B cell (primary cell): ENCODE data around the gene SIL1. TPM values are rescaled to one million over a fixed set of nuclear protein-coding genes. Genes with fewer than 3 reads are reported as not detected.
"Not testable (repeated sequence)": the region's sequence is repeated elsewhere in the genome, so short reads cannot be mapped to it uniquely, and the experiment has no call there.

Experiments
- ATAC-seq: fragments of 200-7000 bp; cut with Tn5 transposase; one replicate; pipeline ENCODE4 v1.10.0; 2021; ENCODE audit warnings: low read depth, mild to moderate bottlenecking, moderate number of reproducible peaks, moderate library complexity
- CTCF ChIA-PET: fragments of 350-600 bp; sonication (Branson Sonifier 250); formaldehyde crosslinking; loops from one replicate; lab custom pipeline; 2021; ENCODE audit warnings: antibody characterized with exemption, inconsistent platforms; lab: Charles Lee
- POLR2A ChIA-PET: fragments of 350-600 bp; sonication (Branson Sonifier 250); formaldehyde crosslinking; loops from one replicate; lab custom pipeline; 2021; ENCODE audit warnings: antibody characterized with exemption; lab: Charles Lee
- DNase-seq: peaks from one replicate; pipeline ENCODE4 v3.0.0; 2013
- H2AFZ ChIP-seq: 2 replicates; pipeline ENCODE4 v1.6.1; 2012; ENCODE audit warnings: mild to moderate bottlenecking, low read depth, low read length; ENCODE audit not compliant: insufficient read depth, poor library complexity, severe bottlenecking
- H3K27ac ChIP-seq, 2 donors: 1 replicate in 1 of 2; 2 replicates in 1 of 2; pipeline ENCODE4 v1.5.1; 2012 to 2013; ENCODE audit warnings: low read length in 2 of 2, mild to moderate bottlenecking in 2 of 2, moderate library complexity in 1 of 2
- H3K27me3 ChIP-seq, 4 experiments: fragments of 200-600 bp in 1 of 4; sonication (generic) in 1 of 4; replicated peaks in 1 of 4; 1 replicate in 2 of 4; 2 replicates in 2 of 4; pipeline versions ENCODE4 v1.6.1 to v1.7.0; 2013 to 2016; ENCODE audit warnings: low read length in 3 of 4, mild to moderate bottlenecking in 2 of 4, mixed read lengths in 1 of 4, moderate library complexity in 1 of 4; ENCODE audit not compliant: insufficient read depth in 4 of 4, control insufficient read depth in 3 of 4; ENCODE audit errors: control extremely low read depth in 1 of 4
- H3K36me3 ChIP-seq, 2 experiments: replicated peaks in 1 of 2; 1 replicate in 1 of 2; 2 replicates in 1 of 2; pipeline versions ENCODE4 v1.6.1 to v1.7.1; 2013; ENCODE audit warnings: low read length in 1 of 2; ENCODE audit not compliant: insufficient read depth in 2 of 2, control insufficient read depth in 1 of 2; ENCODE audit errors: control extremely low read depth in 1 of 2, extremely low read depth in 1 of 2
- H3K4me1 ChIP-seq, 2 donors: fragments of 200-600 bp in 1 of 2; sonication (generic) in 1 of 2; 1 replicate in 1 of 2; 2 replicates in 1 of 2; pipeline versions ENCODE4 v1.5.1 to v1.6.1; 2013 to 2017; ENCODE audit warnings: low read length in 2 of 2; ENCODE audit not compliant: control insufficient read depth in 2 of 2, insufficient read depth in 2 of 2
- H3K4me2 ChIP-seq: replicated peaks from 2 replicates; pipeline ENCODE3; 2012; ENCODE audit warnings: mild to moderate bottlenecking, low read depth, low read length; ENCODE audit not compliant: poor library complexity, severe bottlenecking
- H3K4me3 ChIP-seq, 5 experiments: fragments of 200-600 bp in 1 of 5; sonication (generic) in 1 of 5; 1 replicate in 3 of 5; 2 replicates in 2 of 5; pipeline versions ENCODE4 v1.5.1 to v1.7.0; 2011 to 2016; ENCODE audit warnings: low read length in 4 of 5, mild to moderate bottlenecking in 4 of 5, low read depth in 2 of 5, control low read depth in 1 of 5, moderate library complexity in 1 of 5; ENCODE audit not compliant: insufficient read depth in 1 of 5; ENCODE audit errors: control extremely low read depth in 1 of 5, extremely low read depth in 1 of 5
- H3K79me2 ChIP-seq: fragments of 200-600 bp; sonication (generic); one replicate; pipeline ENCODE4 v1.6.0; 2016; ENCODE audit warnings: low read length; ENCODE audit not compliant: control insufficient read depth, insufficient read depth
- H3K9ac ChIP-seq: fragments of 200-600 bp; sonication (generic); 2 replicates; pipeline ENCODE4 v1.6.1; 2017; ENCODE audit warnings: mild to moderate bottlenecking, low read length, moderate library complexity
- H3K9me3 ChIP-seq, 3 donors: one replicate each; pipeline versions ENCODE4 v1.6.1 to v1.7.1; 2013; ENCODE audit warnings: low read length in 2 of 3; ENCODE audit not compliant: control insufficient read depth in 2 of 3, insufficient read depth in 1 of 3; ENCODE audit errors: control extremely low read depth in 1 of 3
- H4K20me1 ChIP-seq: 2 replicates; pipeline ENCODE4 v1.6.0; 2012; ENCODE audit warnings: mild to moderate bottlenecking, low read length; ENCODE audit not compliant: insufficient read depth, control insufficient read depth, poor library complexity, severe bottlenecking
- H3K27ac Mint-ChIP-seq: one replicate; pipeline ENCODE4 v1.8.0; 2021; ENCODE audit warnings: mixed read lengths
- H3K27me3 Mint-ChIP-seq: one replicate; pipeline ENCODE4 v1.8.0; 2021; ENCODE audit warnings: mixed read lengths
- H3K4me1 Mint-ChIP-seq: one replicate; pipeline ENCODE4 v1.8.0; 2021; ENCODE audit warnings: mixed read lengths
- H3K4me3 Mint-ChIP-seq: one replicate; pipeline ENCODE4 v1.8.0; 2021; ENCODE audit warnings: mixed read lengths
- H3K9me3 Mint-ChIP-seq: one replicate; pipeline ENCODE4 v1.8.0; 2022; ENCODE audit warnings: mixed read lengths; ENCODE audit not compliant: insufficient read depth
- EZH2 ChIP-seq: IDR thresholded peaks from 2 replicates; pipeline ENCODE4 v1.6.1; 2012; ENCODE audit warnings: borderline replicate concordance, low read depth, mild to moderate bottlenecking, moderate library complexity, low read length; ENCODE audit not compliant: insufficient read depth, poor library complexity, severe bottlenecking
- WGBS: methylation state at CpG from one replicate; pipeline ENCODE4 v1.1.5; 2013; ENCODE audit warnings: missing lambda C conversion rate; ENCODE audit not compliant: insufficient coverage; 5-methylcytosine and 5-hydroxymethylcytosine counted together
- intact Hi-C: fragments of 100-400 bp; cut with micrococcal nuclease; formaldehyde crosslinking; loops from one replicate; pipeline ENCODE4 v1.10.0; 2022
- polyA plus RNA-seq: library from polyadenylated mRNA; depleted of rRNA; stranded (reverse); fragments of >200 nt; gene quantifications from 2 replicates; pipeline ENCODE4 v1.2.3, GENCODE V29; 2012
- total RNA-seq, 2 donors: library from RNA; stranded (reverse); fragments of 120-200 nt in 1 of 2; gene quantifications; 1 replicate in 1 of 2; 2 replicates in 1 of 2; pipeline versions ENCODE4 v1.2.3 to v1.2.4, GENCODE V29; 2013 to 2022
- TF ChIP-seq, protein P1 (sequence below): fragments of 200-600 bp; IDR thresholded peaks from one replicate; pipeline ENCODE4 v1.8.0; 2022; ENCODE audit warnings: antibody characterized with exemption, mild to moderate bottlenecking

Gene SIL1
- total and polyA plus RNA-seq, 2 donors (not counting 1 experiment from before 2014, with no cell fraction given): 16.9 to 19.8 TPM

GRCh38 chr5:139223481-139223880 is 25.3 kb upstream of the SIL1 start:
- H3K9ac ChIP-seq: no peak overlapping the region
- H3K36me3 ChIP-seq: no peaks in the 10 kb centered on the region
- no peaks in the 10 kb centered on the region for H3K79me2 ChIP-seq
- H3K4me2 ChIP-seq: no peak overlapping the region
- Mint-ChIP-seq H3K9me3 (no peaks in the 10 kb centered on the region), H3K27ac (no peak overlapping the region), H3K4me1 (no peaks in the 10 kb centered on the region), H3K27me3 (peaks cover 8% of the 10 kb centered on the region), H3K4me3 (no peak overlapping the region)
- H3K4me1 ChIP-seq: no peaks in the 10 kb centered on the region
- H3K27me3 ChIP-seq: peaks cover 0 to 4% (median 0%) of the 10 kb centered on the region in 4 experiments
- no peak overlapping the region for H2AFZ ChIP-seq
- no peaks in the 10 kb centered on the region for H3K9me3 ChIP-seq
- no peak overlapping the region for H3K27ac ChIP-seq
- intact Hi-C loops: no loop called here
- no peak overlapping the region for H3K4me3 ChIP-seq
- DNase-seq (no peak), ATAC-seq (no peak)
- 94% methylated on average over 2 of the region's 3 CpGs for WGBS
- TF ChIP-seq EZH2: no peak
- TF ChIP-seq, protein P1, sequence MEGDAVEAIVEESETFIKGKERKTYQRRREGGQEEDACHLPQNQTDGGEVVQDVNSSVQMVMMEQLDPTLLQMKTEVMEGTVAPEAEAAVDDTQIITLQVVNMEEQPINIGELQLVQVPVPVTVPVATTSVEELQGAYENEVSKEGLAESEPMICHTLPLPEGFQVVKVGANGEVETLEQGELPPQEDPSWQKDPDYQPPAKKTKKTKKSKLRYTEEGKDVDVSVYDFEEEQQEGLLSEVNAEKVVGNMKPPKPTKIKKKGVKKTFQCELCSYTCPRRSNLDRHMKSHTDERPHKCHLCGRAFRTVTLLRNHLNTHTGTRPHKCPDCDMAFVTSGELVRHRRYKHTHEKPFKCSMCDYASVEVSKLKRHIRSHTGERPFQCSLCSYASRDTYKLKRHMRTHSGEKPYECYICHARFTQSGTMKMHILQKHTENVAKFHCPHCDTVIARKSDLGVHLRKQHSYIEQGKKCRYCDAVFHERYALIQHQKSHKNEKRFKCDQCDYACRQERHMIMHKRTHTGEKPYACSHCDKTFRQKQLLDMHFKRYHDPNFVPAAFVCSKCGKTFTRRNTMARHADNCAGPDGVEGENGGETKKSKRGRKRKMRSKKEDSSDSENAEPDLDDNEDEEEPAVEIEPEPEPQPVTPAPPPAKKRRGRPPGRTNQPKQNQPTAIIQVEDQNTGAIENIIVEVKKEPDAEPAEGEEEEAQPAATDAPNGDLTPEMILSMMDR: no peak
- CTCF ChIA-PET: no interaction called here
- no peaks in the 10 kb centered on the region for H4K20me1 ChIP-seq
- POLR2A ChIA-PET: interaction anchor here (0.7 kb wide), 2 partner anchors 24 to 890 kb away, joined by 5 to 8 read pairs; no protein-coding TSS in a partner anchor

GRCh38 chr5:139222346-139222745 is 24.2 kb upstream of the SIL1 start:
- no peak for DNase-seq
- 22% methylated on average over 1 of the region's 3 CpGs for WGBS
- H3K4me3 ChIP-seq: no peak overlapping the region
- H4K20me1 ChIP-seq: no peaks in the 10 kb centered on the region
- no peaks in the 10 kb centered on the region for H3K79me2 ChIP-seq
- ATAC-seq: no peak
- H3K9ac ChIP-seq: no peak overlapping the region
- H2AFZ ChIP-seq: no peak overlapping the region
- H3K9me3 ChIP-seq: peaks cover 0 to 9% (median 0%) of the 10 kb centered on the region in 3 donors
- peaks cover 8% of the 10 kb centered on the region for H3K27me3 Mint-ChIP-seq
- no peaks in the 10 kb centered on the region for H3K4me1 ChIP-seq
- ChIA-PET CTCF (no interaction called here), POLR2A (no interaction called here)
- H3K4me3 Mint-ChIP-seq: no peak overlapping the region
- H3K27me3 ChIP-seq: peaks cover 0 to 4% (median 0%) of the 10 kb centered on the region in 4 experiments
- no peaks in the 10 kb centered on the region for H3K4me1 Mint-ChIP-seq
- H3K4me2 ChIP-seq: no peak overlapping the region
- H3K36me3 ChIP-seq: no peaks in the 10 kb centered on the region
- no peak for TF ChIP-seq EZH2
- TF ChIP-seq, protein P1: no peak
- no peaks in the 10 kb centered on the region for H3K9me3 Mint-ChIP-seq
- intact Hi-C loops: no loop called here
- H3K27ac ChIP-seq: no peak overlapping the region
- H3K27ac Mint-ChIP-seq: no peak overlapping the region

DNA sequence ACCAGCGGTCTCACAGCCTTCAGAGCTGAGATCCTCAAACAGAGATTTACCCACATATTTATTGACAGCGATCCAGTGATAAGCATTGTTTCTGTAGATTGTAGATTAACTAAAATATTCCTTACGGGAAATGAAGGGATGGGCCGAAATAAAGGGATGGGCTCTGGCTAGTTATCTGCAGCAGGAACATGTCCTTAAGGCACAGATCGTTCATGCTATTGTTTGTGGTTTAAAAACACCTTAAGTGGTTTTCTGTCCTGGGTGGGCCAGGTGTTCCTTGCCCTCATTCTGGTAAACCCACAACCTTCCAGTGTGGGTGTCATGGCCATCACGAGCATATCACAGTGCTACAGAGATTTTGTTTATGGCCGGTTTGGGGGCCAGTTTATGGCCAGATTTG is 19.9 kb upstream of the SIL1 start:
- POLR2A ChIA-PET, DNase-seq, H3K9ac ChIP-seq, H3K4me1 ChIP-seq, ATAC-seq, H2AFZ ChIP-seq, H4K20me1 ChIP-seq, intact Hi-C loops, H3K4me3 Mint-ChIP-seq, H3K4me3 ChIP-seq, H3K36me3 ChIP-seq, H3K9me3 Mint-ChIP-seq, H3K79me2 ChIP-seq, H3K4me1 Mint-ChIP-seq, H3K27me3 ChIP-seq, H3K27ac ChIP-seq, H3K4me2 ChIP-seq, H3K27ac Mint-ChIP-seq: not testable (repeated sequence)
- peaks cover 11% of the 10 kb centered on the region for H3K27me3 Mint-ChIP-seq
- peaks cover 0 to 10% (median 0%) of the 10 kb centered on the region in 3 donors for H3K9me3 ChIP-seq
- no CpG with 5 or more reads among the region's 7 CpGs for WGBS
- CTCF ChIA-PET: interaction anchor here (0.7 kb wide), 1 partner anchor 137 kb away, joined by 3 read pairs; no protein-coding TSS in a partner anchor
